ENCODE results near the gene STAB2. TPM values are rescaled to one million over a fixed set of nuclear protein-coding genes. Genes with fewer than 3 reads are reported as not detected.

The STAB2 gene
- total and polyA plus RNA-seq, 2 of the 8 experiments (the other 6 are each of a cell fraction or from before 2014, with no cell fraction given) = not detected

DNA sequence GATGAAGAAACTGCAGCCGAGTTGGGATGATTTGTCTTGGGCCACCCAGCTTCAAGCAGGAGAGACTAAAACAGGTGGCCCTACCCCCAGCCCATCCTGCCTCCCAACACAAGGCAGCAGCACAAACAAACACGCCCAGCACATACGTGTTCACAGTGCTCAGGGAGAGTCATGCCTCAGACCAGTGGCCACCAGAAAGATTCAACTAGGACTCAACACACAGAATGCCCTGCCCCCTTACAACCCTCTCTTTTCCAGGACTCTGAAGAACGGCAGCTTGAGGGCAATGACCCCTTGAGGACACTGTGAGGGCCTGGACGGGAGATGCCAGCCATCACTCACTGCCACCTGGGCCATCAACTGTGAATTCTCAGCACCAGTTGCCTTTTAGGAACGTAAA lies 179.0 kb downstream of the STAB2 start:
- Histone ChIP-seq H3K23me2 (ENCODE audit: low read depth, low read length) (no peaks in the 10 kb centered on the region), H4K5ac (ENCODE audit: insufficient read length, low read depth, low read length) (no peak overlapping the region), H3K9ac (replicated peaks in 1 of 4; ENCODE audit: extremely low read depth in 1 of 4, low read depth in 3 of 4, low read length in 3 of 4) (no peak overlapping the region), H2AK5ac (ENCODE audit: low read depth, low read length) (no peak overlapping the region), H3K4me3 (ENCODE audit: extremely low read depth in 1 of 4, insufficient read depth in 2 of 4, low read depth in 3 of 4, low read length in 4 of 4) (no peak overlapping the region), H3K18ac (ENCODE audit: extremely low read depth, low read length) (no peak overlapping the region), H3K4me2 (ENCODE audit: insufficient read depth in 1 of 2, low read depth in 2 of 2, low read length in 2 of 2) (no peak overlapping the region), H4K20me1 (replicated peaks in 1 of 2; ENCODE audit: control insufficient read depth in 1 of 2, insufficient read depth in 2 of 2, low read length in 2 of 2) (no peaks in the 10 kb centered on the region), H2BK20ac (ENCODE audit: low read length) (no peak overlapping the region), H2BK15ac (ENCODE audit: low read length) (no peak overlapping the region), H2AFZ (ENCODE audit: low read length) (no peak overlapping the region), H3K4me1 (replicated peaks in 1 of 4; ENCODE audit: control insufficient read depth in 3 of 4, insufficient read depth in 4 of 4, low read length in 3 of 4) (peaks cover 0 to 10% (median 8%) of the 10 kb centered on the region in 4 experiments; a peak in 6 of 7 replicates), H3K56ac (replicated peaks; ENCODE audit: insufficient read length, low read depth, low read length) (no peak overlapping the region), H3K36me3 (ENCODE audit: control insufficient read depth in 2 of 4, insufficient read depth in 4 of 4, low read length in 3 of 4) (no peaks in the 10 kb centered on the region; a peak in 1 of 8 replicates), H3K4ac (replicated peaks; ENCODE audit: insufficient read length, low read depth, low read length) (no peak overlapping the region), H2BK120ac (replicated peaks; ENCODE audit: low read depth, low read length) (no peak overlapping the region), H3K27me3 (replicated peaks in 1 of 4; ENCODE audit: control insufficient read depth in 3 of 4, extremely low read depth in 1 of 4, insufficient read depth in 3 of 4, low read length in 3 of 4) (no peaks in the 10 kb centered on the region), H3K14ac (ENCODE audit: insufficient read length) (no peak overlapping the region), H3K9me3 (ENCODE audit: insufficient read depth in 2 of 2, low read depth in 1 of 2, low read length in 1 of 2) (no peaks in the 10 kb centered on the region), H3K27ac (ENCODE audit: low read depth, low read length) (no peak overlapping the region), H3K23ac (ENCODE audit: insufficient read length) (no peak overlapping the region), H2BK12ac (ENCODE audit: low read depth, low read length) (no peak overlapping the region), H3K79me2 (ENCODE audit: control insufficient read depth in 1 of 2, insufficient read depth in 2 of 2, low read length in 2 of 2) (no peaks in the 10 kb centered on the region), H2BK5ac (ENCODE audit: low read depth, low read length) (no peak overlapping the region), H4K91ac (replicated peaks; ENCODE audit: insufficient read length, low read length) (no peak overlapping the region), H3K79me1 (ENCODE audit: low read depth, low read length) (no peaks in the 10 kb centered on the region), H4K8ac (ENCODE audit: extremely low read depth, insufficient read depth, low read length) (no peak overlapping the region)
- no peak for FAIRE-seq
- no peak for DNase-seq (ENCODE audit: low read depth in 1 of 2, low spot score in 2 of 2)
- TF ChIP-seq CHD2 (IDR thresholded peaks at IDR 0.05; ENCODE audit: low read length) (no peak), RAD21 (IDR thresholded peaks at IDR 0.05 in 1 of 2, conservative IDR thresholded peaks at IDR 0.05 in 1 of 2; ENCODE audit: low read depth in 2 of 2, low read length in 2 of 2) (no peak), ATF2 (IDR thresholded peaks at IDR 0.05; ENCODE audit: low read length) (no peak), TEAD4 (IDR thresholded peaks at IDR 0.05; ENCODE audit: low read depth, low read length) (no peak), MAFK (IDR thresholded peaks at IDR 0.05; ENCODE audit: low read depth, low read length) (no peak), JUND (IDR thresholded peaks at IDR 0.05; ENCODE audit: low read length) (no peak), KDM1A (IDR thresholded peaks at IDR 0.05; ENCODE audit: borderline replicate concordance, low read length) (no peak), SAP30 (IDR thresholded peaks at IDR 0.05; ENCODE audit: insufficient read depth, insufficient replicate concordance, low read length) (no peak), PHF8 (conservative IDR thresholded peaks at IDR 0.05; ENCODE audit: low read depth, low read length) (no peak), RNF2 (IDR thresholded peaks at IDR 0.05; ENCODE audit: borderline replicate concordance, low read depth, low read length, missing control alignments, poor library complexity, severe bottlenecking) (no peak)
- POLR2A ChIA-PET (ENCODE audit: partially characterized antibody) = no interaction called here
- WGBS, 2 experiments (ENCODE audit: extremely low coverage in 1 of 2, insufficient coverage in 1 of 2, insufficient read length in 1 of 2, insufficient replicate concordance in 2 of 2, low coverage in 1 of 2, low lambda C conversion rate in 2 of 2, missing lambda C conversion rate in 1 of 2) = 89% methylated on average over 6 of the region's 6 CpGs; no CpG with 5 or more reads in 1 of the 2 experiments
- CTCF ChIA-PET (ENCODE audit: partially characterized antibody) = interaction anchor here (0.9 to 1.8 kb wide), 4 partner anchors 15 to 135 kb away, joined by 3 to 6 read pairs (median 3); no protein-coding TSS in a partner anchor
